B cell (primary cell): Measurements from ENCODE around the gene HBB.

Experiments
- EZH2 ChIP-seq: IDR thresholded peaks from 2 replicates; pipeline ENCODE4 v1.6.1; 2012; ENCODE audit warnings: borderline replicate concordance, low read depth, mild to moderate bottlenecking, moderate library complexity, low read length; ENCODE audit not compliant: insufficient read depth, poor library complexity, severe bottlenecking
- TF ChIP-seq, protein P1 (sequence below): fragments of 200-600 bp; IDR thresholded peaks from one replicate; pipeline ENCODE4 v1.8.0; 2022; ENCODE audit warnings: antibody characterized with exemption, mild to moderate bottlenecking

DNA sequence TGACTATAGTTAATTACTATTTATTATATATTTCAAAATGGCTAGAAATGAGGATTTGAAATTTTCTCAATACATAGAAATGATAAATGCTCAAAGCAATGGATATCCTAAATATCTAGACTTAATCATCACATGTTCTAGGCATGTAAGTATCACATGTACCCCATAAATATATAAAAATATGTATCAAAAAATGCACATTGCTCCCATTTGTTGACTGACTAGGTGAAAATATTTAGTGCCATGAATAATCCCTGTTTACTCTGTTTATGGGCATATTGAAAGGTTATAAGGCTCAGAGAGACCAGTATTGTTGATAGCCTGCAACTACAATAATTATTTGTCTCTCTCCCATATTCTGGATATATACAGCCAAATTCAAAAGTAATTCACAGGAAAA lies 39.7 kb upstream of the HBB start:
- TF ChIP-seq, protein P1, sequence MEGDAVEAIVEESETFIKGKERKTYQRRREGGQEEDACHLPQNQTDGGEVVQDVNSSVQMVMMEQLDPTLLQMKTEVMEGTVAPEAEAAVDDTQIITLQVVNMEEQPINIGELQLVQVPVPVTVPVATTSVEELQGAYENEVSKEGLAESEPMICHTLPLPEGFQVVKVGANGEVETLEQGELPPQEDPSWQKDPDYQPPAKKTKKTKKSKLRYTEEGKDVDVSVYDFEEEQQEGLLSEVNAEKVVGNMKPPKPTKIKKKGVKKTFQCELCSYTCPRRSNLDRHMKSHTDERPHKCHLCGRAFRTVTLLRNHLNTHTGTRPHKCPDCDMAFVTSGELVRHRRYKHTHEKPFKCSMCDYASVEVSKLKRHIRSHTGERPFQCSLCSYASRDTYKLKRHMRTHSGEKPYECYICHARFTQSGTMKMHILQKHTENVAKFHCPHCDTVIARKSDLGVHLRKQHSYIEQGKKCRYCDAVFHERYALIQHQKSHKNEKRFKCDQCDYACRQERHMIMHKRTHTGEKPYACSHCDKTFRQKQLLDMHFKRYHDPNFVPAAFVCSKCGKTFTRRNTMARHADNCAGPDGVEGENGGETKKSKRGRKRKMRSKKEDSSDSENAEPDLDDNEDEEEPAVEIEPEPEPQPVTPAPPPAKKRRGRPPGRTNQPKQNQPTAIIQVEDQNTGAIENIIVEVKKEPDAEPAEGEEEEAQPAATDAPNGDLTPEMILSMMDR: no peak
- TF ChIP-seq EZH2: no peak
